Stimulated activated effector memory CD8-positive, alpha-beta T cell treated with anti-CD3 and anti-CD28 coated beads, Interleukin-12 subunit alpha, Interleukin-12 subunit beta, amount 100 ng/mL, for 72 hours (primary cell): ENCODE data around the gene SCGB2B2.
"Not testable (repeated sequence)": the region's sequence is repeated elsewhere in the genome, so short reads cannot be mapped to it uniquely, and the experiment has no call there.

Source experiments
- ATAC-seq: fragments of 150-1000 bp; cut with Tn5 transposase; 2 replicates; pipeline ENCODE4 v1.10.0; 2021
- DNase-seq, 2 donors: peaks; one replicate each; pipeline ENCODE4 v3.0.0; 2021 to 2022; ENCODE audit warnings: low spot score in 2 of 2
- H3K27ac Mint-ChIP-seq: one replicate; pipeline ENCODE4 v1.8.0; 2022; ENCODE audit warnings: mild to moderate bottlenecking, mixed read lengths
- H3K36me3 Mint-ChIP-seq: one replicate; pipeline ENCODE4 v1.8.0; 2022; ENCODE audit warnings: mild to moderate bottlenecking, mixed read lengths
- H3K4me1 Mint-ChIP-seq: one replicate; pipeline ENCODE4 v1.8.0; 2022; ENCODE audit warnings: mixed read lengths
- H3K4me3 Mint-ChIP-seq: one replicate; pipeline ENCODE4 v1.8.0; 2022; ENCODE audit warnings: mild to moderate bottlenecking, mixed read lengths
- H3K9me3 Mint-ChIP-seq: one replicate; pipeline ENCODE4 v1.8.0; 2022; ENCODE audit warnings: mixed read lengths

The SCGB2B2 gene

GRCh38 chr19:34678085-34678412 lies 1.1 kb upstream of the SCGB2B2 start:
- Mint-ChIP-seq H3K4me1 (peaks cover 25% of the 10 kb centered on the region), H3K36me3 (peaks cover 61% of the 10 kb centered on the region), H3K27ac (peak overlapping the region; percentile 99), H3K9me3 (peaks cover 12% of the 10 kb centered on the region), H3K4me3 (peak overlapping the region; percentile 92)
- ATAC-seq (no peak), DNase-seq (no peak)

DNA sequence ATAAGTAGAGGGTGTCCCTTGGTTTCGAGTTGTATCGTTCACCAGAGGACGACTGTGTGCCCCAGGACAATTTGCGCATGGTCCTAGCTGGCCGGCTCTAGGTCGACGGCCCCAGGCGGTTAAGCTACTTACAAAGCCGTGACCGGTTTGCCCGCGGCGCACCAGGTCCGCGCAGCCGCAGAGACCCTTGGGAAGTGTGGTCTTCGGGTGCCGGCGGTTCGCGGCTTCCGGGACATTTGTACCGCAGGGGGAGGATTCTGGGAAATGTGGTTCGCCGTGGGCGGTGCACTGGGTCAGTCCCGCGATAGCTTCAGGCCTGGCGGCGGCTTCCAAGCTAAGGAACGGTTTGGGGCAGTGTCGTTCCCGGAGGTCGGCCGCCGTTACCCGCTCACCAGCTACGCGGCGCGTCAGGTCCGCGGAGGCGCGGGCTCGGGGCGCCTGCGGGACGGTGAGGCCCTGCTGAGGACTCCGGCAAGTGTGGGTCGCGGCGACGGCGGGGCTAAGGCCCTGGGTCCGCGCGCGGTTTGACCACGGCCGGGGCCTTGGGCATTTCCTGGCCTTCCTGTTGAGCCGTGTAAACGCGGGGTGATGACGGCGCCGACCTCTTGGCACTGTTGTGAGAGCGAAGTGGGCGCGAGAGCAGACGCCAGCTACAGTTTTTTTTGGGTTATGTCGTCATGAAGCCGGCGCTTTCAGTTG lies 576 bp upstream of the SCGB2B2 start, which contains the start of gene ZNF302:
TSS of gene ZNF302 (plus strand) at position 293 of the 699 bp plus-strand sequence. CDS start 1,127 bp downstream, outside the sequence.
- Mint-ChIP-seq H3K4me3 (peak within 1 kb of the TSS; percentile 92), H3K27ac (peak within 1 kb of the TSS; percentile 99), H3K4me1 (peaks cover 25% of the 10 kb centered on the region), H3K9me3 (peaks cover 10% of the 10 kb centered on the region), H3K36me3 (peaks cover 55% of the 10 kb centered on the region)
- DNase-seq = peak; percentile 89 to 98
- ATAC-seq = peak; percentile 90

- Mint-ChIP-seq H3K27ac (no peak overlapping the region), H3K9me3 (peaks cover 10% of the 10 kb centered on the region), H3K36me3 (peaks cover 39% of the 10 kb centered on the region), H3K4me1 (peaks cover 25% of the 10 kb centered on the region), H3K4me3 (no peak overlapping the region)
- no peak for DNase-seq
- ATAC-seq = no peak
Measured at GRCh38 chr19:34675919-34676318, 1.0 kb downstream of the SCGB2B2 start.

GRCh38 chr19:34675250-34675649 lies 1.7 kb downstream of the SCGB2B2 start:
- no peak for ATAC-seq
- Mint-ChIP-seq H3K4me3 (no peak overlapping the region), H3K27ac (no peak overlapping the region), H3K4me1 (peaks cover 25% of the 10 kb centered on the region), H3K9me3 (peaks cover 7% of the 10 kb centered on the region), H3K36me3 (peaks cover 33% of the 10 kb centered on the region)
- no peak for DNase-seq

DNA sequence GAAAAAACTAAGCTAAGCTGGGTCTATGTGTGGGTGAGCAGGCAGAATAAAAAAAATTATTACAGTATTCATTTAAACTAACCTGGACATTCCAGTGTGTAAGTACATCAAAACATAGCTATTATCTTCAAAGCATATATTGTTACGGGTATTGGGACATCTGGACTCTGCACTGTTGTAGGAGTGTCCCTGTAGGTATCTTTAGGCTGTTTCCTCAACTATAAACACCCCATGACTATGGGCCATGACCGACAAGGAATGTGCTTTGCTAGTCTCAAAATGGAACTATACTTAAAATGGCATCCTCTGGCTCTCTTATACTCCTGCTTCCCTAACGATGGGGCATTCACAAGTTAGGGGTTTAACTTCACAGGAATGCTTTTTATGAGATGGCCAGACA lies 3.4 kb downstream of the SCGB2B2 start:
- H3K4me1 Mint-ChIP-seq = peaks cover 15% of the 10 kb centered on the region
- H3K27ac Mint-ChIP-seq = no peak overlapping the region
- ATAC-seq (no peak), DNase-seq (no peak)
- H3K4me3 Mint-ChIP-seq = no peak overlapping the region
- H3K9me3 Mint-ChIP-seq = no peaks in the 10 kb centered on the region
- H3K36me3 Mint-ChIP-seq = peaks cover 17% of the 10 kb centered on the region

GRCh38 chr19:34671972-34672371 lies 5.0 kb downstream of the SCGB2B2 start:
- Mint-ChIP-seq H3K36me3 (peaks cover 4% of the 10 kb centered on the region), H3K9me3 (no peaks in the 10 kb centered on the region), H3K4me1 (peaks cover 16% of the 10 kb centered on the region), H3K27ac (no peak overlapping the region), H3K4me3 (no peak overlapping the region)
- DNase-seq = no peak
- no peak for ATAC-seq

DNA sequence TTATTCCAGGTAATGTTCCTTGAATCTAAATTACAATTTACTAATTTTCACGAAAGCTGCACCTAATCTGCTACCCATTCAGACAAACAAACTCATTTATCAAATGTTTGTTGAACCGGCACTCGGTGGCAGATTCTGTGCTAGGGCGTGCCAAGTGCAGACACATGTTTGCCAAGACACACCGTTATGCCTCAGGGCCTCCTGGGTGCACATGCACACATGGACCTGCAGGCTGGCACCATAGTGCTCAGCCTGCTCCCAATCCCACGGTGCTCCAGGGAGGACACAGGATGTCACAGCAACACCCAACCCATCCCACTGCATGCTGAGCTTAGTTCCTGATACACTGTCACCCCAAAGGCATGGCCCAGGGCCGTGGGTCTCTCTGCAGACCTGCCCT lies 7.7 kb downstream of the SCGB2B2 start:
- Mint-ChIP-seq H3K4me3 (no peak overlapping the region), H3K27ac (no peak overlapping the region), H3K36me3 (no peaks in the 10 kb centered on the region), H3K4me1 (peaks cover 19% of the 10 kb centered on the region), H3K9me3 (no peaks in the 10 kb centered on the region)
- ATAC-seq = no peak
- DNase-seq = no peak

DNA sequence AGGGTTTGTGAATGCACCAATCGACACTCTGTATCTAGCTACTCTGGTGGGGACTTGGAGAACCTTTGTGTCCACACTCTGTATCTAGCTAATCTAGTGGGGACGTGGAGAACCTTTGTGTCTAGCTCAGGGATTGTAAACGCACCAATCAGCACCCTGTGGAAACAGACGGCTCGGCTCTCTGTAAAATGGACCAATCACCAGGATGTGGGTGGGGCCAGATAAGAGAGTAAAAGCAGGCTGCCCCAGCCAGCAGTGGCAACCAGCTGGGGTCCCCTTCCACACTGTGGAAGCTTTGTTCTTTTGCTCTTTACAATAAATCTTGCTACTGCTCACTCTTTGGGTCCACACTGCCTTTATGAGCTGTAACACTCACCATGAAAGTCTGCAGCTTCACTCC lies 8.3 kb downstream of the SCGB2B2 start:
- not testable (repeated sequence) for DNase-seq, H3K9me3 Mint-ChIP-seq, H3K4me3 Mint-ChIP-seq, H3K36me3 Mint-ChIP-seq, H3K27ac Mint-ChIP-seq, ATAC-seq
- H3K4me1 Mint-ChIP-seq = peaks cover 19% of the 10 kb centered on the region

DNA sequence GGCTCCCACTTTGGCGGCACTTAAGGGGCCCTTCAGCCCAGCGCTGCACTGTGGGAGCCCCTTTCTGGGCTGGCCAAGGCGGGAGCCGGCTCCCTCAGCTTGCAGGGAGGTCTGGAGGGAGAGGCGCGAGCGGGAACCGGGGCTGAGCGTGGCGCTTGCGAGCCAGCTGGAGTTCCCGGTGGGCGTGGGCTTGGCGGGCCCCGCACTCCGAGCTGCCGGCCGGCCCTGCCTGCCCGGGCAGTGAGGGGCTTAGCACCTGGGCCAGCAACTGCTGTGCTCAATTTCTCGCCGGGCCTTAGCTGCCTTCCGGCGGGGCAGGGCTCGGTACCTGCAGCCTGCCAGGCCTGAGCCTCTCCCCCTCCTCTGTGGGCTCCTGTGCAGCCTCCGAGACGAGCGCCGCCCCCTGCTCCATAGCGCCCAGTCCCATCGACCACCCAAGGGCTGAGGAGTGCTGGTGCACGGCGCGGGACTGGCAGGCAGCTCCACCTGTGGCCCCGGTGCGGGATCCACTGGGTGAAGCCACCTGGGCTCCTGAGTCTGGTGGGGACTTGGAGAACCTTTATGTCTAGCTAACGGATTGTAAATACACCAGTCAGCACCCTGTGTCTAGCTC lies 8.8 kb downstream of the SCGB2B2 start:
- Mint-ChIP-seq H3K4me3 (peak overlapping the region; percentile 50), H3K4me1 (peaks cover 22% of the 10 kb centered on the region)
- not testable (repeated sequence) for DNase-seq, H3K36me3 Mint-ChIP-seq, H3K27ac Mint-ChIP-seq, ATAC-seq, H3K9me3 Mint-ChIP-seq

DNA sequence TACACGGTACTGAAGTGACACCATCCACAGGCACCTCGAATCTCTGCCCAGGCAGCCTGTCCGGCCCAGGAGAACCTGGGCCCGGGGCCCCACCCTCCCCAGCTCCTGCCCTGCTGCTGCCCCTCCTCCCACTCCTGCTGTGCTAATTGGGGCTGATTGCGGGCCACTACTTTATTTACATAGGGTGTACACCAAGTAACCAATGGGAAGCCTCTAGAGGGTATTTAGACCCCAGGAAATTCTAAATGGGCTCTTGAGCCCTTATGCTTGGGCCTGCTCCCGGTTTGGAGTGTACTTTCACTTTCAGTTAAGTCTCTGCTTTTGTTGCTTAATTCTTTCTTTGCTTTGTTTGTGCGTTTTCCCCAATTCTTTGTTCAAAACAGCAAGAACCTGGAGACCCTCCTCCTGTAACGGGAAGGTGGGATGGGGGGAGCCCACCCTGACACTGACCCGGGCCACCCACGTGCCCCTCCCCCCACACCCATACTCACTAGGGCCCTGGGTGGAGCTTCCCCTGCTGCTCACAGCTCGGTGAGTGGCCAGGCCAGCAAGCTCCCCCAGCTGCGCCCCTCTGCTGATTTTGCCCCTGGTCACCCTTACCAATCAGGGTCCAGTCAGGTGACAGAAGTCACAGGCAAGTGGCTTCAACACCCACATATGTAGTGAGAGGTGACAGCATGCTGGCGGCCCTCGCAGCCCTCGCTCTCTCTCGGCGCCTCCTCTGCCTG lies 9.4 kb downstream of the SCGB2B2 start:
- H3K4me3 Mint-ChIP-seq = peak overlapping the region; percentile 50
- no peak for ATAC-seq
- H3K27ac Mint-ChIP-seq = peak overlapping the region; percentile 87
- peaks cover 28% of the 10 kb centered on the region for H3K4me1 Mint-ChIP-seq
- no peaks in the 10 kb centered on the region for H3K9me3 Mint-ChIP-seq
- no peak for DNase-seq
- no peaks in the 10 kb centered on the region for H3K36me3 Mint-ChIP-seq

GRCh38 chr19:34666958-34667265 lies 10.0 kb downstream of the SCGB2B2 start:
- Mint-ChIP-seq H3K27ac (peak overlapping the region; percentile 87), H3K36me3 (no peaks in the 10 kb centered on the region), H3K4me3 (peak overlapping the region; percentile 50), H3K4me1 (peaks cover 28% of the 10 kb centered on the region), H3K9me3 (no peaks in the 10 kb centered on the region)
- ATAC-seq (no peak), DNase-seq (no peak)

- Mint-ChIP-seq H3K27ac (peak overlapping the region; percentile 87), H3K36me3 (no peaks in the 10 kb centered on the region), H3K4me1 (peaks cover 28% of the 10 kb centered on the region), H3K4me3 (peak overlapping the region; percentile 50), H3K9me3 (no peaks in the 10 kb centered on the region)
- DNase-seq = no peak
- peak; percentile 12 for ATAC-seq
Measured at GRCh38 chr19:34666200-34666957, 10.6 kb downstream of the SCGB2B2 start.

DNA sequence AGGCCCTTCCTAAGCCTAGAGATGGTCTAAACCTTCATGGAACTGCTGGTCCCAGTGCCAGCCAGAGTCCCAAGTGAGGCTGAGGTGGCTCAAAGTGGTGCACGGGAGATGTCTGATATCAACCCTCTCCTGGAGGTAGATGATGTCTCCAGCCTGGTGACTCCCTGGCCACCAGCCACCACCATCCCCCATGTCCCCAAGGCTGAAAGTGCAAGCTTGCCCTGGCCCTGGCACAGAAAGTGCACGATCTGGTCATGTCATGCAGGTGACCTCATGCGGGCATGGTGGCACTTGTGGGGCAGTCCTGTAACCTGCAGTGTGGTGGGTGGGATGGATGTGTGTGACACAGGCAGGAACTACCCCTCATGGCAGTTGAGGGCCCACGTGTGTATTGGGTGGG lies 11.7 kb downstream of the SCGB2B2 start:
- not testable (repeated sequence) for H3K9me3 Mint-ChIP-seq, H3K36me3 Mint-ChIP-seq, DNase-seq, ATAC-seq, H3K27ac Mint-ChIP-seq, H3K4me3 Mint-ChIP-seq
- H3K4me1 Mint-ChIP-seq = peaks cover 28% of the 10 kb centered on the region

DNA sequence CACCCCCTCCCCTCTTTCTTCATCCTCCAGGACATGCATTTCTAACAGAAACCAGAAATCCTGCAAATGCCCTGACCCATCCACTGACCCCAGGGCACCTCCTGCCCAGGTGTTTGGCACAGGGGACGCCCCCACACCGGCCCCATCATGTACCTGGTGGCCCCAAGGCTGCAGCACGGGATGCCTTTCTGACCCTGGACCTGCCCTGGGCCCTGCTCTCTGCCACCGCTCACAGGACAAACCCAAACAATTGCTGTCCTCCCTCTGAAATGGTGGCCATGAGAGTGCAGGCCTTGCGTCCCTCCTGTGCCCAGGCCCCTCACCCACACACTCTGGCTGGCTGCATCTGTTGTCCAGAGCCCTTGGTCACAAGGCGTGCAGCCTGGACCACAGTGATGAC lies 12.1 kb downstream of the SCGB2B2 start:
- DNase-seq = no peak
- H3K36me3 Mint-ChIP-seq = no peaks in the 10 kb centered on the region
- peaks cover 28% of the 10 kb centered on the region for H3K4me1 Mint-ChIP-seq
- ATAC-seq = no peak
- H3K27ac Mint-ChIP-seq = no peak overlapping the region
- no peak overlapping the region for H3K4me3 Mint-ChIP-seq
- no peaks in the 10 kb centered on the region for H3K9me3 Mint-ChIP-seq

- H3K4me3 Mint-ChIP-seq = no peak overlapping the region
- no peaks in the 10 kb centered on the region for H3K36me3 Mint-ChIP-seq
- H3K4me1 Mint-ChIP-seq = peaks cover 28% of the 10 kb centered on the region
- ATAC-seq (peak; percentile 22), DNase-seq (no peak)
- no peaks in the 10 kb centered on the region for H3K9me3 Mint-ChIP-seq
- H3K27ac Mint-ChIP-seq = no peak overlapping the region
Measured at GRCh38 chr19:34664168-34664567, 12.8 kb downstream of the SCGB2B2 start.
